ENCODE results near the gene MESP1.

DNA sequence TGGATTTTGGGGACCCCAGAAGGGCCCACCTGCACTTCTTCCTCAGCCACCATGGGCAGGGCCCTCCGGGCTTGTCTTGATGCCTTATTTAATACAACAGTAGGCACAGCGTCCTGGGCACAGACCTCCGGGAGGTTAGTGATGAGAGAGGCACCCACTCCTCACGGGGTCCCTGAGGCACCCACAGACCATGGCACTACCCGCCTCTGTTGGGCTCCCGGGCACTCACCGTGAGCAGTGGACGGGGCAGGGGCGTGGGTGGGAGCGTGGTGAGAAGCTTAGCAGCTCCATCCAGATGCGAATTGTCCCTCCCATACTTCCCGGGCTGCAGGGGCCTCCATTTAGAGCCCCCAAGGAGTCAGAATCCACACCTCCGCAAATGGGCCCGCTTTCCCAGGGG lies 24.8 kb upstream of the MESP1 start:
- TF ChIP-seq, protein P1, sequence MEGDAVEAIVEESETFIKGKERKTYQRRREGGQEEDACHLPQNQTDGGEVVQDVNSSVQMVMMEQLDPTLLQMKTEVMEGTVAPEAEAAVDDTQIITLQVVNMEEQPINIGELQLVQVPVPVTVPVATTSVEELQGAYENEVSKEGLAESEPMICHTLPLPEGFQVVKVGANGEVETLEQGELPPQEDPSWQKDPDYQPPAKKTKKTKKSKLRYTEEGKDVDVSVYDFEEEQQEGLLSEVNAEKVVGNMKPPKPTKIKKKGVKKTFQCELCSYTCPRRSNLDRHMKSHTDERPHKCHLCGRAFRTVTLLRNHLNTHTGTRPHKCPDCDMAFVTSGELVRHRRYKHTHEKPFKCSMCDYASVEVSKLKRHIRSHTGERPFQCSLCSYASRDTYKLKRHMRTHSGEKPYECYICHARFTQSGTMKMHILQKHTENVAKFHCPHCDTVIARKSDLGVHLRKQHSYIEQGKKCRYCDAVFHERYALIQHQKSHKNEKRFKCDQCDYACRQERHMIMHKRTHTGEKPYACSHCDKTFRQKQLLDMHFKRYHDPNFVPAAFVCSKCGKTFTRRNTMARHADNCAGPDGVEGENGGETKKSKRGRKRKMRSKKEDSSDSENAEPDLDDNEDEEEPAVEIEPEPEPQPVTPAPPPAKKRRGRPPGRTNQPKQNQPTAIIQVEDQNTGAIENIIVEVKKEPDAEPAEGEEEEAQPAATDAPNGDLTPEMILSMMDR (IDR thresholded peaks at IDR 0.05): no peak
- TF ChIP-seq EP300 (IDR thresholded peaks at IDR 0.05): no peak
- no peak for TF ChIP-seq POLR2AphosphoS5 (IDR thresholded peaks at IDR 0.05)
